H9 (cell line): ENCODE data around the gene FFAR3. TPM values are rescaled to one million over a fixed set of nuclear protein-coding genes. Genes with fewer than 3 reads are reported as not detected.

Experiments
- DNase-seq: peaks from one replicate; pipeline ENCODE4 v3.0.0-alpha.2; 2017
- H2AFZ ChIP-seq: one replicate; pipeline ENCODE4 v1.6.1; 2013; ENCODE audit warnings: mild to moderate bottlenecking, low read length, control low read depth, moderate library complexity
- H2AK5ac ChIP-seq: 2 replicates; pipeline ENCODE4 v1.6.1; 2013; ENCODE audit warnings: low read length, control low read depth, mixed read lengths; ENCODE audit not compliant: insufficient read length
- H2BK120ac ChIP-seq: one replicate; pipeline ENCODE4 v1.6.1; 2013; ENCODE audit warnings: low read depth, mild to moderate bottlenecking, low read length, control low read depth, inconsistent platforms; ENCODE audit not compliant: poor library complexity, severe bottlenecking
- H2BK12ac ChIP-seq: 2 replicates; pipeline ENCODE4 v1.6.1; 2013; ENCODE audit warnings: low read length, control low read depth, mixed read lengths, low read depth; ENCODE audit not compliant: insufficient read length
- H2BK15ac ChIP-seq: 2 replicates; pipeline ENCODE4 v1.6.1; 2013; ENCODE audit warnings: low read depth, low read length, control low read depth
- H2BK20ac ChIP-seq: one replicate; pipeline ENCODE4 v1.6.1; 2013; ENCODE audit warnings: low read depth, mild to moderate bottlenecking, low read length, control low read depth, inconsistent platforms; ENCODE audit not compliant: poor library complexity, severe bottlenecking
- H2BK5ac ChIP-seq: 2 replicates; pipeline ENCODE4 v1.6.1; 2013; ENCODE audit warnings: low read length, control low read depth, mixed read lengths; ENCODE audit not compliant: insufficient read length
- H3K14ac ChIP-seq: 2 replicates; pipeline ENCODE4 v1.6.1; 2013; ENCODE audit warnings: low read length, control low read depth; ENCODE audit not compliant: insufficient read depth
- H3K18ac ChIP-seq: 2 replicates; pipeline ENCODE4 v1.6.1; 2013; ENCODE audit warnings: low read depth, mild to moderate bottlenecking, mixed read lengths, low read length, control low read depth; ENCODE audit not compliant: insufficient read length
- H3K23ac ChIP-seq: 2 replicates; pipeline ENCODE4 v1.6.1; 2013; ENCODE audit warnings: low read length, control low read depth, mixed read lengths, low read depth; ENCODE audit not compliant: insufficient read length
- H3K23me2 ChIP-seq: 2 replicates; pipeline ENCODE4 v1.6.1; 2013; ENCODE audit warnings: low read depth, mild to moderate bottlenecking, mixed read lengths, low read length, control low read depth; ENCODE audit not compliant: insufficient read length, poor library complexity, severe bottlenecking
- H3K27ac ChIP-seq: 2 replicates; pipeline ENCODE4 v1.5.1; 2013; ENCODE audit warnings: low read length, control low read depth, mixed read lengths, low read depth; ENCODE audit not compliant: insufficient read length
- H3K27me3 ChIP-seq: 2 replicates; pipeline ENCODE4 v1.6.1; 2013; ENCODE audit warnings: low read length, control low read depth, inconsistent platforms; ENCODE audit not compliant: insufficient read depth
- H3K4ac ChIP-seq: 2 replicates; pipeline ENCODE4 v1.6.1; 2013; ENCODE audit warnings: low read depth, mild to moderate bottlenecking, control low read depth, inconsistent platforms, low read length, moderate library complexity
- H3K4me1 ChIP-seq: 2 replicates; pipeline ENCODE4 v1.6.1; 2013; ENCODE audit warnings: low read length, control low read depth, inconsistent platforms; ENCODE audit not compliant: insufficient read depth
- H3K4me2 ChIP-seq: 2 replicates; pipeline ENCODE4 v1.6.1; 2013; ENCODE audit warnings: low read length, control low read depth, mixed read lengths; ENCODE audit not compliant: insufficient read length, insufficient read depth
- H3K56ac ChIP-seq: 2 replicates; pipeline ENCODE4 v1.6.1; 2013; ENCODE audit warnings: low read depth, mild to moderate bottlenecking, mixed read lengths, low read length, control low read depth; ENCODE audit not compliant: insufficient read length
- H3K79me1 ChIP-seq: 2 replicates; pipeline ENCODE4 v1.6.1; 2013; ENCODE audit warnings: low read depth, mild to moderate bottlenecking, moderate library complexity, low read length, control low read depth, inconsistent platforms; ENCODE audit not compliant: insufficient read depth, poor library complexity, severe bottlenecking
- H3K79me2 ChIP-seq: 2 replicates; pipeline ENCODE4 v1.6.1; 2013; ENCODE audit warnings: low read length, control low read depth, inconsistent platforms; ENCODE audit not compliant: insufficient read depth
- H3K9ac ChIP-seq: 2 replicates; pipeline ENCODE4 v1.6.1; 2013; ENCODE audit warnings: low read length, control low read depth, mixed read lengths; ENCODE audit not compliant: insufficient read length; ENCODE audit errors: extremely low read depth
- H3K9me3 ChIP-seq: one replicate; pipeline ENCODE4 v1.6.1; 2013; ENCODE audit warnings: low read depth, low read length, inconsistent platforms; ENCODE audit not compliant: control insufficient read depth
- H3T11ph ChIP-seq: one replicate; pipeline ENCODE4 v1.6.1; 2013; ENCODE audit warnings: mild to moderate bottlenecking, low read length, control low read depth, inconsistent platforms
- H4K20me1 ChIP-seq: one replicate; pipeline ENCODE4 v1.6.1; 2013; ENCODE audit not compliant: control insufficient read depth, insufficient read length, insufficient read depth
- H4K5ac ChIP-seq: 2 replicates; pipeline ENCODE4 v1.6.1; 2013; ENCODE audit warnings: low read depth, mild to moderate bottlenecking, mixed read lengths, low read length, control low read depth; ENCODE audit not compliant: insufficient read length
- H4K8ac ChIP-seq: replicated peaks from 2 replicates; pipeline ENCODE4 v1.6.1; 2013; ENCODE audit warnings: low read length, control low read depth, mixed read lengths, low read depth; ENCODE audit not compliant: insufficient read length
- H4K91ac ChIP-seq: 2 replicates; pipeline ENCODE4 v1.6.1; 2013; ENCODE audit warnings: low read depth, mild to moderate bottlenecking, moderate library complexity, mixed read lengths, low read length, control low read depth; ENCODE audit not compliant: insufficient read length
- H3K27ac Mint-ChIP-seq, 3 experiments: 2 replicates in 2 of 3; 3 replicates in 1 of 3; pipeline ENCODE4 v1.8.0; 2020 to 2021; ENCODE audit warnings: mixed read lengths in 3 of 3, mild to moderate bottlenecking in 1 of 3, moderate library complexity in 1 of 3
- H3K27me3 Mint-ChIP-seq: 2 replicates; pipeline ENCODE4 v1.8.0; 2021; ENCODE audit warnings: low read depth, mild to moderate bottlenecking, moderate library complexity, mixed read lengths
- H3K36me3 Mint-ChIP-seq, 3 experiments: 2 replicates in 2 of 3; 3 replicates in 1 of 3; pipeline ENCODE4 v1.8.0; 2020 to 2021; ENCODE audit warnings: low read depth in 3 of 3, mixed read lengths in 3 of 3; ENCODE audit not compliant: insufficient read depth in 1 of 3
- H3K4me1 Mint-ChIP-seq, 2 experiments: 2 replicates each; pipeline ENCODE4 v1.8.0; 2020; ENCODE audit warnings: mixed read lengths in 2 of 2
- H3K4me3 Mint-ChIP-seq, 2 experiments: 2 replicates in 1 of 2; 3 replicates in 1 of 2; pipeline ENCODE4 v1.8.0; 2020 to 2021; ENCODE audit warnings: mild to moderate bottlenecking in 2 of 2, mixed read lengths in 2 of 2, moderate library complexity in 1 of 2
- H3K9me3 Mint-ChIP-seq, 2 experiments: 2 replicates in 1 of 2; 3 replicates in 1 of 2; pipeline ENCODE4 v1.8.0; 2020; ENCODE audit warnings: mild to moderate bottlenecking in 2 of 2, mixed read lengths in 2 of 2, moderate library complexity in 1 of 2
- CTCF ChIP-seq: fragments of 200-600 bp; sonication (generic); conservative IDR thresholded peaks from 3 replicates; pipeline ENCODE4 v1.8.0; 2021; ENCODE audit warnings: antibody characterized with exemption, mild to moderate bottlenecking
- WGBS: extraction: QIAGEN DNeasy Blood & Tissue Kit; methylation state at CpG from one replicate; pipeline ENCODE4 v1.1.7; 2013; ENCODE audit warnings: missing lambda C conversion rate, low lambda C conversion rate, mixed read lengths; ENCODE audit not compliant: insufficient read length; ENCODE audit errors: extremely low coverage; 5-methylcytosine and 5-hydroxymethylcytosine counted together
- total RNA-seq: library from RNA; stranded (reverse); gene quantifications from 2 replicates; pipeline ENCODE4 v1.2.1, GENCODE V29; 2021

Gene FFAR3
- total RNA-seq, 1 experiment from 2014 or later: not detected

- DNase-seq: peak; percentile 61
- Histone ChIP-seq H3K14ac (no peak overlapping the region), H3K27ac (no peak overlapping the region), H3K18ac (no peak overlapping the region), H2BK20ac (no peak overlapping the region), H3K79me1 (no peaks in the 10 kb centered on the region), H3K23me2 (no peaks in the 10 kb centered on the region), H2BK120ac (no peak overlapping the region), H3K4me2 (no peak overlapping the region), H4K91ac (no peak overlapping the region), H3K23ac (no peak overlapping the region), H2BK5ac (no peak overlapping the region), H2AFZ (no peak overlapping the region), H3K27me3 (no peaks in the 10 kb centered on the region), H4K20me1 (no peaks in the 10 kb centered on the region), H3K56ac (no peak overlapping the region), H3K9me3 (no peaks in the 10 kb centered on the region), H3K79me2 (no peaks in the 10 kb centered on the region), H3K9ac (no peak overlapping the region), H4K8ac (no peak overlapping the region), H3K4ac (no peak overlapping the region), H2BK15ac (no peak overlapping the region), H3T11ph (no peak overlapping the region), H2BK12ac (no peak overlapping the region), H2AK5ac (no peak overlapping the region), H3K4me1 (peaks cover 7% of the 10 kb centered on the region; the same call in 1 of the 2 replicates), H4K5ac (no peak overlapping the region)
- peak; percentile 63 for TF ChIP-seq CTCF
- H3K27ac Mint-ChIP-seq: no peak overlapping the region
- H3K27me3 Mint-ChIP-seq: no peaks in the 10 kb centered on the region
- no CpG with 5 or more reads among the region's 4 CpGs for WGBS
- H3K4me3 Mint-ChIP-seq: no peak overlapping the region
- no peaks in the 10 kb centered on the region for H3K36me3 Mint-ChIP-seq
- no peaks in the 10 kb centered on the region for H3K9me3 Mint-ChIP-seq
- peaks cover 10 to 12% of the 10 kb centered on the region in 2 experiments for H3K4me1 Mint-ChIP-seq
Measured at GRCh38 chr19:35327642-35328041, 30.6 kb upstream of the FFAR3 start.
